ENCODE data around the gene MED27. TPM values are rescaled to one million over a fixed set of nuclear protein-coding genes. Genes with fewer than 3 reads are reported as not detected.

The MED27 gene
- total and polyA plus RNA-seq, 10 of the 15 experiments (the other 5 are each of a cell fraction or from before 2014, with no cell fraction given), result 20.3 to 50.3 (median 35.5) TPM

GRCh38 chr9:131811405-131811804 is 268.3 kb downstream of the MED27 start:
- no peaks in the 10 kb centered on the region for H4K20me1 ChIP-seq (ENCODE audit: control insufficient read depth, insufficient read depth)
- H3K27ac ChIP-seq (ENCODE audit: control insufficient read depth, insufficient read depth), result no peak overlapping the region
- intact Hi-C loops (cut with micrococcal nuclease; ENCODE audit: unreplicated experiment) (no loop called here), in situ Hi-C loops (cut with MboI) (no loop called here)
- H3K4me1 ChIP-seq (ENCODE audit: control insufficient read depth, insufficient read depth, low read length), result no peaks in the 10 kb centered on the region
- H3K9me3 ChIP-seq (replicated peaks; ENCODE audit: control insufficient read depth, insufficient read depth, low read length), result no peaks in the 10 kb centered on the region
- SMC1A ChIA-PET (ENCODE audit: uncharacterized antibody, unreplicated experiment), result no interaction called here
- DNase-seq (ENCODE audit: low read depth, low spot score) (no peak), FAIRE-seq (no peak), ATAC-seq (no peak)
- POLR2A ChIA-PET, result no interaction called here
- H2AFZ ChIP-seq (ENCODE audit: control insufficient read depth, low read depth, low read length), result no peak overlapping the region
- no peak overlapping the region for H3K4me3 ChIP-seq
- RAD21 ChIA-PET (ENCODE audit: unreplicated experiment), result no interaction called here
- BruUV-seq (replicated peaks), result no TSS peak
- CTCF ChIA-PET, result interaction anchor here (1.2 kb wide), 1 partner anchor 48 kb away, joined by 3 read pairs; no protein-coding TSS in a partner anchor
- WGBS (ENCODE audit: insufficient coverage, insufficient replicate concordance, low lambda C conversion rate, missing lambda C conversion rate), result 27% methylated on average over 11 of the region's 11 CpGs
- peaks cover 1 to 2% of the 10 kb centered on the region in 2 experiments; a peak in 3 of 4 replicates for H3K27me3 ChIP-seq (replicated peaks in 1 of 2; ENCODE audit: control insufficient read depth in 2 of 2, insufficient read depth in 2 of 2, low read length in 1 of 2)
- no peaks in the 10 kb centered on the region for H3K36me3 ChIP-seq (ENCODE audit: control insufficient read depth in 2 of 2, insufficient read depth in 2 of 2, low read length in 1 of 2)
- H3K4me2 ChIP-seq (ENCODE audit: control insufficient read depth, insufficient read depth), result no peak overlapping the region
- H3K9ac ChIP-seq (ENCODE audit: control insufficient read depth, insufficient read depth, low read length), result no peak overlapping the region
- TF ChIP-seq GATAD2B (conservative IDR thresholded peaks at IDR 0.05; ENCODE audit: low read depth), result no peak
- TF ChIP-seq TCF3 (IDR thresholded peaks at IDR 0.05; ENCODE audit: borderline replicate concordance, insufficient read depth, low read depth, low read length), result no peak
- no peak for TF ChIP-seq JUND (IDR thresholded peaks at IDR 0.05; ENCODE audit: low read depth, low read length)
- TF ChIP-seq TAF1 (IDR thresholded peaks at IDR 0.05; ENCODE audit: borderline replicate concordance, low read depth, low read length), result no peak
- TF ChIP-seq BHLHE40 (IDR thresholded peaks at IDR 0.05; ENCODE audit: borderline replicate concordance in 1 of 2, low read depth in 2 of 2, low read length in 1 of 2), result no peak
- TF ChIP-seq PAX8 (IDR thresholded peaks at IDR 0.05), result no peak
- TF ChIP-seq PBX3 (IDR thresholded peaks at IDR 0.05; ENCODE audit: insufficient replicate concordance, low read depth, low read length), result no peak
- no peak for TF ChIP-seq CHD2 (IDR thresholded peaks at IDR 0.05; ENCODE audit: borderline replicate concordance, low read depth, low read length)
- no peak for TF ChIP-seq MEF2A (IDR thresholded peaks at IDR 0.05; ENCODE audit: insufficient read depth, low read depth, low read length)
- no peak for TF ChIP-seq PAX5 (IDR thresholded peaks at IDR 0.05; ENCODE audit: borderline replicate concordance, low read depth, low read length)
- TF ChIP-seq MTA2 (IDR thresholded peaks at IDR 0.05; ENCODE audit: low read depth), result no peak
- TF ChIP-seq NR2C2 (IDR thresholded peaks at IDR 0.05; ENCODE audit: borderline replicate concordance, control insufficient read depth, insufficient read length, low read depth), result no peak
- no peak for TF ChIP-seq HSF1 (IDR thresholded peaks at IDR 0.05; ENCODE audit: low read depth, low read length)
- TF ChIP-seq ZNF384 (IDR thresholded peaks at IDR 0.05; ENCODE audit: borderline replicate concordance, low read depth, low read length), result no peak
- TF ChIP-seq NFXL1 (IDR thresholded peaks at IDR 0.05; ENCODE audit: borderline replicate concordance), result no peak
- TF ChIP-seq CEBPB (IDR thresholded peaks at IDR 0.05; ENCODE audit: borderline replicate concordance in 1 of 2, low read depth in 2 of 2, low read length in 2 of 2), result no peak
- no peaks in the 10 kb centered on the region for H3K79me2 ChIP-seq (ENCODE audit: control insufficient read depth, insufficient read depth, low read length)
